ENCODE data around the gene MAST1.
"Not testable (repeated sequence)": the region's sequence is repeated elsewhere in the genome, so short reads cannot be mapped to it uniquely, and the experiment has no call there.

Gene MAST1

GRCh38 chr19:12801466-12802266 is 36.6 kb upstream of the MAST1 start, which contains the start of the genes PRDX2 and THSD8:
TSS of gene PRDX2 (minus strand) at chr19:12801800. CDS start at chr19:12801261, 539 bp downstream.
TSS of gene THSD8 (plus strand) at chr19:12802069. CDS start at chr19:12802072, 3 bp downstream.
- peak; percentile 82 for DNase-seq

GRCh38 chr19:12802267-12803106 is 35.8 kb upstream of the MAST1 start:
- no peak for DNase-seq

GRCh38 chr19:12804051-12804450 is 34.3 kb upstream of the MAST1 start:
- no peak for DNase-seq

- peak; percentile 91 for DNase-seq
Measured at GRCh38 chr19:12806242-12807081, 31.9 kb upstream of the MAST1 start, which contains the start of gene RNASEH2A. TSS of gene RNASEH2A (plus strand) at chr19:12806584. CDS start at chr19:12806674, 90 bp downstream.

- DNase-seq, result no peak
Measured at GRCh38 chr19:12815088-12815487, 23.2 kb upstream of the MAST1 start.

GRCh38 chr19:12817188-12817587 is 21.1 kb upstream of the MAST1 start:
- DNase-seq, result not testable (repeated sequence)

- DNase-seq, result not testable (repeated sequence)
Measured at GRCh38 chr19:12817810-12818209, 20.5 kb upstream of the MAST1 start.

- DNase-seq, result no peak
Measured at GRCh38 chr19:12821761-12822160, 16.6 kb upstream of the MAST1 start.

GRCh38 chr19:12825254-12826131 is 12.8 kb upstream of the MAST1 start:
- peak; percentile 40 for DNase-seq

- DNase-seq, result no peak
Measured at GRCh38 chr19:12828494-12828893, 9.8 kb upstream of the MAST1 start.

GRCh38 chr19:12833418-12833737 is 4.9 kb upstream of the MAST1 start:
- no peak for DNase-seq

- DNase-seq, result peak; percentile 55
Measured at GRCh38 chr19:12833738-12834565, 4.4 kb upstream of the MAST1 start.

GRCh38 chr19:12834566-12834943 is 3.8 kb upstream of the MAST1 start, which contains the start of gene RTBDN:
TSS of gene RTBDN (minus strand) at chr19:12834579. CDS start at chr19:12829979, 4,600 bp downstream.
- DNase-seq, result no peak

- DNase-seq, result peak; percentile 15
Measured at GRCh38 chr19:12834976-12835757, 3.1 kb upstream of the MAST1 start.

GRCh38 chr19:12836529-12836863 is 1.8 kb upstream of the MAST1 start:
- DNase-seq, result no peak

GRCh38 chr19:12837225-12837624 is 1.1 kb upstream of the MAST1 start:
- no peak for DNase-seq

- DNase-seq, result peak; percentile 15
Measured at GRCh38 chr19:12838886-12839756, 806 bp downstream of the MAST1 start.

- DNase-seq, result peak; percentile 15
Measured at GRCh38 chr19:12840091-12841079, 2.1 kb downstream of the MAST1 start.

Measured in CD4-positive, alpha-beta T cell treated with Interleukin-17A for 4 hours (primary cell).